Fibroblast of pulmonary artery (primary cell): Measurements from ENCODE around the gene MAS1L.

Experiments
- DNase-seq: peaks from one replicate; pipeline ENCODE4 v3.0.0-alpha.2; 2010; ENCODE audit warnings: low read depth
- H3K4me3 ChIP-seq: replicated peaks from 2 replicates; pipeline ENCODE4 v1.5.1; 2011; ENCODE audit warnings: low read depth, mild to moderate bottlenecking, control low read depth, low read length, moderate library complexity
- CTCF ChIP-seq: IDR thresholded peaks from 2 replicates; pipeline ENCODE4 v1.5.1; 2011; ENCODE audit warnings: mild to moderate bottlenecking, control low read depth, low read length, inconsistent platforms; ENCODE audit errors: missing control alignments

Gene MAS1L

GRCh38 chr6:29522227-29522626 lies 34.5 kb upstream of the MAS1L start:
- no peak for TF ChIP-seq CTCF
- DNase-seq, result no peak
- H3K4me3 ChIP-seq, result no peak overlapping the region

- DNase-seq, result no peak
- TF ChIP-seq CTCF, result no peak
- H3K4me3 ChIP-seq, result no peak overlapping the region
These were observed 33.4 kb upstream of the MAS1L start for GRCh38 chr6:29521006-29521680.

GRCh38 chr6:29520232-29520631 lies 32.5 kb upstream of the MAS1L start:
- no peak overlapping the region for H3K4me3 ChIP-seq
- no peak for DNase-seq
- TF ChIP-seq CTCF, result no peak

- TF ChIP-seq CTCF, result no peak
- no peak overlapping the region for H3K4me3 ChIP-seq
- DNase-seq, result no peak
These were observed 31.7 kb upstream of the MAS1L start for GRCh38 chr6:29519291-29520010.

GRCh38 chr6:29517728-29518440 lies 30.1 kb upstream of the MAS1L start:
- no peak for DNase-seq
- no peak for TF ChIP-seq CTCF
- no peak overlapping the region for H3K4me3 ChIP-seq

- no peak for TF ChIP-seq CTCF
- no peak overlapping the region for H3K4me3 ChIP-seq
- DNase-seq, result no peak
These were observed 29.5 kb upstream of the MAS1L start for GRCh38 chr6:29517245-29517644.
